ENCODE results near the gene GRIA3.

DNA sequence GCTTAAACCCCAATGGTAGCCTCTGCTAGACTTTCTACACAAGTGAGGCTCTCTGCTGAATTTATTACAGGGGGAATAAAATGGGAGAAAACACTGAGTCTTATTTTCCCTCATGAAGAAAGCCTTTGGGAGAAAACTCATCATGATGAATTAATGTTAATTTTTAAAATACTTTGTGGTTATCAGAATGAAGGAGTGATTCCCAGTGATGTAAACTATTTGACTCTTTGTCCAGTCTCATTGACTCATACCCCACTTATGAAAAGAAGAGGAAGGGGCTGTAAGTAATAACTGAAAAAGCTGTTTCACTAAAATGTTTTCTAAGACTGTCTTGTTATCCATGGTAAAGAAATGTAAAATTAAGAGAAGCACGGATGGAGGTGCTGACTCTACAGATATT lies 208.8 kb downstream of the GRIA3 start:
- TF ChIP-seq POLR2A (IDR thresholded peaks at IDR 0.05), result no peak
- TF ChIP-seq, protein P1, sequence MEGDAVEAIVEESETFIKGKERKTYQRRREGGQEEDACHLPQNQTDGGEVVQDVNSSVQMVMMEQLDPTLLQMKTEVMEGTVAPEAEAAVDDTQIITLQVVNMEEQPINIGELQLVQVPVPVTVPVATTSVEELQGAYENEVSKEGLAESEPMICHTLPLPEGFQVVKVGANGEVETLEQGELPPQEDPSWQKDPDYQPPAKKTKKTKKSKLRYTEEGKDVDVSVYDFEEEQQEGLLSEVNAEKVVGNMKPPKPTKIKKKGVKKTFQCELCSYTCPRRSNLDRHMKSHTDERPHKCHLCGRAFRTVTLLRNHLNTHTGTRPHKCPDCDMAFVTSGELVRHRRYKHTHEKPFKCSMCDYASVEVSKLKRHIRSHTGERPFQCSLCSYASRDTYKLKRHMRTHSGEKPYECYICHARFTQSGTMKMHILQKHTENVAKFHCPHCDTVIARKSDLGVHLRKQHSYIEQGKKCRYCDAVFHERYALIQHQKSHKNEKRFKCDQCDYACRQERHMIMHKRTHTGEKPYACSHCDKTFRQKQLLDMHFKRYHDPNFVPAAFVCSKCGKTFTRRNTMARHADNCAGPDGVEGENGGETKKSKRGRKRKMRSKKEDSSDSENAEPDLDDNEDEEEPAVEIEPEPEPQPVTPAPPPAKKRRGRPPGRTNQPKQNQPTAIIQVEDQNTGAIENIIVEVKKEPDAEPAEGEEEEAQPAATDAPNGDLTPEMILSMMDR (IDR thresholded peaks at IDR 0.05), result no peak
